ENCODE data around the gene AKAP7. TPM values are rescaled to one million over a fixed set of nuclear protein-coding genes. Genes with fewer than 3 reads are reported as not detected.

AKAP7 gene
- total and polyA plus RNA-seq, 2 donors (not counting 3 experiments of a cell fraction or from before 2014, with no cell fraction given): 0.76 to 3.3 TPM

GRCh38 chr6:131317516-131317915 lies 182.2 kb downstream of the AKAP7 start:
- Histone ChIP-seq H3K4me3 (replicated peaks in 1 of 3; ENCODE audit: insufficient read depth in 1 of 3, low read depth in 1 of 3, low read length in 3 of 3) (no peak overlapping the region), H3K4me1 (ENCODE audit: control insufficient read depth, extremely low read depth, insufficient read depth, low read length) (no peaks in the 10 kb centered on the region), H3K9me3 (replicated peaks; ENCODE audit: control insufficient read depth, insufficient read depth, low read length) (no peaks in the 10 kb centered on the region), H3K79me2 (ENCODE audit: control insufficient read depth, insufficient read depth, low read length) (no peaks in the 10 kb centered on the region), H3K36me3 (ENCODE audit: control insufficient read depth in 2 of 2, extremely low read depth in 1 of 2, insufficient read depth in 2 of 2, low read length in 2 of 2) (no peaks in the 10 kb centered on the region), H3K27me3 (ENCODE audit: control insufficient read depth in 2 of 2, insufficient read depth in 2 of 2, low read length in 2 of 2) (no peaks in the 10 kb centered on the region), H2AFZ (ENCODE audit: low read depth, low read length) (no peak overlapping the region), H3K27ac (ENCODE audit: insufficient read depth, low read depth, low read length) (no peak overlapping the region), H3K9me1 (replicated peaks; ENCODE audit: control insufficient read depth, extremely low read depth, insufficient read depth, low read length) (no peaks in the 10 kb centered on the region), H4K20me1 (replicated peaks; ENCODE audit: control insufficient read depth, extremely low read depth, insufficient read depth, low read length) (no peaks in the 10 kb centered on the region), H3K4me2 (ENCODE audit: insufficient read depth, low read length) (no peak overlapping the region), H3K9ac (replicated peaks; ENCODE audit: extremely low read depth, insufficient read depth, low read length) (no peak overlapping the region)
- ChIA-PET POLR2A (no interaction called here), CTCF (no interaction called here)
- dilution Hi-C loops (cut with MboI; ENCODE audit: extremely low pct_ligation_motif_present, low sequenced_read_pairs): no loop called here
- intact Hi-C loops (cut with micrococcal nuclease): no loop called here
- no peak for FAIRE-seq
- no peak for DNase-seq (ENCODE audit: low read depth, low spot score)
- TF ChIP-seq GATA2 (IDR thresholded peaks at IDR 0.05; ENCODE audit: insufficient read depth, insufficient read length, low read depth, low read length): no peak
- BruUV-seq (replicated peaks): no TSS peak

GRCh38 chr6:131321589-131321988 lies 186.3 kb downstream of the AKAP7 start:
- H3K79me2 ChIP-seq (ENCODE audit: control insufficient read depth, insufficient read depth, low read length): no peaks in the 10 kb centered on the region
- H2AFZ ChIP-seq (ENCODE audit: low read depth, low read length): no peak overlapping the region
- no peak overlapping the region for H3K27ac ChIP-seq (ENCODE audit: insufficient read depth, low read depth, low read length)
- FAIRE-seq: no peak
- H3K4me1 ChIP-seq (ENCODE audit: control insufficient read depth, extremely low read depth, insufficient read depth, low read length): no peaks in the 10 kb centered on the region
- POLR2A ChIA-PET: no interaction called here
- no peaks in the 10 kb centered on the region for H3K36me3 ChIP-seq (ENCODE audit: control insufficient read depth in 2 of 2, extremely low read depth in 1 of 2, insufficient read depth in 2 of 2, low read length in 2 of 2)
- BruUV-seq (replicated peaks): no TSS peak
- H3K9me3 ChIP-seq (replicated peaks; ENCODE audit: control insufficient read depth, insufficient read depth, low read length): no peaks in the 10 kb centered on the region
- DNase-seq (ENCODE audit: low read depth, low spot score): no peak
- CTCF ChIA-PET: interaction anchor here (1.6 kb wide), 1 partner anchor 8 kb away, joined by 4 read pairs; no protein-coding TSS in a partner anchor
- intact Hi-C loops (cut with micrococcal nuclease): no loop called here
- H3K27me3 ChIP-seq (ENCODE audit: control insufficient read depth in 2 of 2, insufficient read depth in 2 of 2, low read length in 2 of 2): no peaks in the 10 kb centered on the region
- H4K20me1 ChIP-seq (replicated peaks; ENCODE audit: control insufficient read depth, extremely low read depth, insufficient read depth, low read length): no peaks in the 10 kb centered on the region
- no peak overlapping the region for H3K4me2 ChIP-seq (ENCODE audit: insufficient read depth, low read length)
- H3K9ac ChIP-seq (replicated peaks; ENCODE audit: extremely low read depth, insufficient read depth, low read length): no peak overlapping the region
- dilution Hi-C loops (cut with MboI; ENCODE audit: extremely low pct_ligation_motif_present, low sequenced_read_pairs): no loop called here
- no peak overlapping the region for H3K4me3 ChIP-seq (replicated peaks in 1 of 3; ENCODE audit: insufficient read depth in 1 of 3, low read depth in 1 of 3, low read length in 3 of 3)
- no peaks in the 10 kb centered on the region for H3K9me1 ChIP-seq (replicated peaks; ENCODE audit: control insufficient read depth, extremely low read depth, insufficient read depth, low read length)
- TF ChIP-seq CTCF (IDR thresholded peaks at IDR 0.05; ENCODE audit: extremely low read depth in 1 of 2, insufficient read depth in 1 of 2, low read depth in 1 of 2, low read length in 2 of 2) (no peak), JUN (IDR thresholded peaks at IDR 0.05; ENCODE audit: borderline replicate concordance, insufficient read depth, insufficient read length, low read depth) (no peak), POLR2A (IDR thresholded peaks at IDR 0.05; ENCODE audit: low read depth, low read length) (no peak), MAX (IDR thresholded peaks at IDR 0.05; ENCODE audit: insufficient read depth, insufficient read length) (no peak), GATA2 (IDR thresholded peaks at IDR 0.05; ENCODE audit: insufficient read depth, insufficient read length, low read depth, low read length) (no peak), POLR2AphosphoS5 (IDR thresholded peaks at IDR 0.05; ENCODE audit: insufficient read depth, low read depth, low read length) (no peak), FOS (IDR thresholded peaks at IDR 0.05; ENCODE audit: borderline replicate concordance, insufficient read depth, low read length) (no peak), MYC (IDR thresholded peaks at IDR 0.05; ENCODE audit: low read depth, low read length) (no peak), EZH2 (IDR thresholded peaks at IDR 0.05; ENCODE audit: borderline replicate concordance, low read depth, low read length, severe bottlenecking) (no peak)
